Spleen (tissue), 11 donors: ENCODE results near the gene GPBAR1. TPM values are rescaled to one million over a fixed set of nuclear protein-coding genes. Genes with fewer than 3 reads are reported as not detected.

ENCODE experiments used
- DNase-seq: peaks from one replicate; pipeline ENCODE4 v3.0.0-alpha.2; 2020
- H3K27ac ChIP-seq, 8 donors: fragments of 200-600 bp; sonication (generic) in 7 of 8; 1 replicate in 4 of 8; 2 replicates in 4 of 8; pipeline versions ENCODE4 v1.5.0 to v1.8.0; 2016 to 2021; ENCODE audit warnings: inconsistent platforms in 4 of 8, mild to moderate bottlenecking in 4 of 8, moderate library complexity in 1 of 8
- H3K27me3 ChIP-seq, 7 donors: fragments of 200-600 bp; sonication (generic) in 6 of 7; replicated peaks in 1 of 7; 1 replicate in 4 of 7; 2 replicates in 3 of 7; pipeline versions ENCODE4 v1.5.0 to v1.8.0; 2016 to 2021; ENCODE audit warnings: inconsistent platforms in 3 of 7, mild to moderate bottlenecking in 1 of 7
- H3K36me3 ChIP-seq, 6 donors: fragments of 200-600 bp; sonication (generic) in 5 of 6; 1 replicate in 4 of 6; 2 replicates in 2 of 6; pipeline versions ENCODE4 v1.5.0 to v1.8.0; 2016 to 2021; ENCODE audit warnings: inconsistent platforms in 2 of 6
- H3K4me1 ChIP-seq, 6 donors: fragments of 200-600 bp; sonication (generic) in 5 of 6; 1 replicate in 3 of 6; 2 replicates in 3 of 6; pipeline versions ENCODE4 v1.5.0 to v1.8.0; 2016 to 2021; ENCODE audit warnings: inconsistent platforms in 3 of 6
- H3K4me3 ChIP-seq, 8 donors: fragments of 200-600 bp; sonication (generic) in 7 of 8; 1 replicate in 4 of 8; 2 replicates in 4 of 8; pipeline versions ENCODE4 v1.5.0 to v1.8.0; 2016 to 2021; ENCODE audit warnings: inconsistent platforms in 4 of 8, mild to moderate bottlenecking in 4 of 8, moderate library complexity in 2 of 8
- H3K9me3 ChIP-seq, 8 donors: fragments of 200-600 bp; sonication (generic) in 7 of 8; 1 replicate in 4 of 8; 2 replicates in 4 of 8; pipeline versions ENCODE4 v1.5.0 to v1.8.0; 2016 to 2021; ENCODE audit warnings: inconsistent platforms in 4 of 8
- CTCF ChIP-seq, 11 experiments: fragments of 200-600 bp in 7 of 11; fragments of 450-650 bp in 4 of 11; sonication (generic) in 4 of 11; IDR thresholded peaks in 8 of 11; conservative IDR thresholded peaks in 3 of 11; 1 replicate in 7 of 11; 2 replicates in 4 of 11; pipeline versions ENCODE4 v1.4.0 to v1.8.0; 2016 to 2021; ENCODE audit warnings: antibody characterized with exemption in 11 of 11, inconsistent platforms in 4 of 11, mild to moderate bottlenecking in 1 of 11
- POLR2A ChIP-seq, 3 donors: fragments of 450-650 bp; IDR thresholded peaks; one replicate each; pipeline ENCODE4 v1.5.1; 2017; ENCODE audit warnings: antibody characterized with exemption in 3 of 3, mild to moderate bottlenecking in 1 of 3
- POLR2AphosphoS5 ChIP-seq, 3 donors: sonication (generic); formaldehyde crosslinking; IDR thresholded peaks; one replicate each; pipeline ENCODE4 v1.5.1; 2017; ENCODE audit warnings: antibody characterized with exemption in 3 of 3
- WGBS, 5 donors: extraction: QIAGEN DNeasy Blood & Tissue Kit in 3 of 5; methylation state at CpG; one replicate each; pipeline versions ENCODE4 v1.1.5 to v1.1.7; 2013 to 2018; 5-methylcytosine and 5-hydroxymethylcytosine counted together
- intact Hi-C: fragments of 100-400 bp; cut with DNase I; formaldehyde crosslinking; loops from one replicate; pipeline ENCODE4 v1.15.0; 2023; ENCODE audit warnings: low total_unique reads
- polyA plus RNA-seq, 3 donors: library from polyadenylated mRNA; stranded (reverse); fragments of 200-250 nt; gene quantifications; one replicate each; pipeline ENCODE4 v1.2.1, GENCODE V29; 2013
- total RNA-seq, 7 donors: library from RNA; depleted of rRNA in 3 of 7; stranded (reverse); fragments of >200 nt in 3 of 7; fragmentation: NEBNext Ultra II Directional in 4 of 7; extraction: Animal tissue kit (Norgen Biotek cat#: 25700) in 4 of 7; gene quantifications; one replicate each; pipeline versions ENCODE4 v1.1.0 to v1.2.1, GENCODE V29; 2016 to 2021
- donor health status: healthy with polysubstance abuse.
- donor health status: DM: no; HTN: no; CAD: no; lungs with moderate emphysema.
- donor health status: DM: no; HTN: no; CAD: no.
- donor health status: Bipolar disorder and iron deficiency.
- donor health status: healthy.
- donor health status: DM: no; HTN: no; CAD: no.
- donor health status: DM: yes; HTN: yes; CAD: no.

Gene GPBAR1
- total and polyA plus RNA-seq, 10 donors, result 1.4 to 13.9 (median 6.8) TPM

- intact Hi-C loops, result loop anchor here (10.0 kb wide), 1 partner anchor 104 kb away; the partner anchor contains the start of gene CTDSP1
- Histone ChIP-seq H3K27me3 (no peaks in the 10 kb centered on the region), H3K4me1 (peaks cover 63 to 96% (median 82%) of the 10 kb centered on the region in 6 donors), H3K4me3 (peak overlapping the region; percentile 48 to 92 (median 70)), H3K36me3 (peaks cover 0 to 2% (median 0%) of the 10 kb centered on the region in 6 donors), H3K9me3 (no peaks in the 10 kb centered on the region), H3K27ac (peak overlapping the region; percentile 92 to 98 (median 96))
- whole genome bisulfite sequencing, 5 donors, result 30 to 40% (median 37%) methylated on average over 12 of the region's 12 CpGs
- peak; percentile 92 for DNase-seq
- TF ChIP-seq CTCF (IDR thresholded peaks at IDR 0.05 in 8 of 11, conservative IDR thresholded peaks at IDR 0.05 in 3 of 11) (no peak), POLR2AphosphoS5 (IDR thresholded peaks at IDR 0.05) (peak in 2 of 3 donors; percentile 75 to 77), POLR2A (IDR thresholded peaks at IDR 0.05) (no peak)
These were observed 29.8 kb downstream of the GPBAR1 start for GRCh38 chr2:218290316-218291261.

- intact Hi-C loops, result loop anchor here (10.0 kb wide), 1 partner anchor 103 kb away; the partner anchor contains the start of gene CTDSP1
- DNase-seq, result peak; percentile 81
- TF ChIP-seq POLR2AphosphoS5 (IDR thresholded peaks at IDR 0.05) (peak in 1 of 3 donors; percentile 52), POLR2A (IDR thresholded peaks at IDR 0.05) (no peak)
- H3K36me3 ChIP-seq, result no peaks in the 10 kb centered on the region
- WGBS, 5 donors, result 21 to 35% (median 23%) methylated on average over 8 to 12 of the region's 12 CpGs
- no peaks in the 10 kb centered on the region for H3K27me3 ChIP-seq
- H3K9me3 ChIP-seq, result no peaks in the 10 kb centered on the region
- peak overlapping the region; percentile 48 to 92 (median 70) for H3K4me3 ChIP-seq
- peaks cover 54 to 87% (median 73%) of the 10 kb centered on the region in 6 donors for H3K4me1 ChIP-seq
- peak overlapping the region; percentile 92 to 98 (median 96) for H3K27ac ChIP-seq
These were observed 30.7 kb downstream of the GPBAR1 start for GRCh38 chr2:218291318-218292047.

GRCh38 chr2:218292048-218293014 is 31.5 kb downstream of the GPBAR1 start, which contains the start of gene TMBIM1:
Gene TMBIM1 (minus strand): TSS chr2:218292503. CDS start chr2:218282141, 10,362 bp downstream.
- H3K4me1 ChIP-seq, result peaks cover 46 to 78% (median 64%) of the 10 kb centered on the region in 6 donors
- H3K27ac ChIP-seq, result peak within 1 kb of the TSS; percentile 92 to 98 (median 96)
- no peaks in the 10 kb centered on the region for H3K36me3 ChIP-seq
- peak within 1 kb of the TSS; percentile 48 to 92 (median 70) for H3K4me3 ChIP-seq
- H3K9me3 ChIP-seq, result no peaks in the 10 kb centered on the region
- 4 to 13% (median 9%) methylated on average over 18 to 63 of the region's 63 CpGs for WGBS, 5 donors
- no peaks in the 10 kb centered on the region for H3K27me3 ChIP-seq
- intact Hi-C loops, result loop anchor here (10.0 kb wide), 1 partner anchor 102 kb away; the partner anchor contains the start of gene CTDSP1
- TF ChIP-seq POLR2A (IDR thresholded peaks at IDR 0.05) (peak in 1 of 3 donors; percentile 9), CTCF (IDR thresholded peaks at IDR 0.05 in 8 of 11, conservative IDR thresholded peaks at IDR 0.05 in 3 of 11) (peak; percentile 17 to 100 (median 97)), POLR2AphosphoS5 (IDR thresholded peaks at IDR 0.05) (peak; percentile 75 to 88 (median 86))
- peak; percentile 96 for DNase-seq
